ENCODE results near the gene ADISSP.
A peak's percentile ranks its signal among the peaks of the same experiment; 100 is the strongest.

The ADISSP gene

DNA sequence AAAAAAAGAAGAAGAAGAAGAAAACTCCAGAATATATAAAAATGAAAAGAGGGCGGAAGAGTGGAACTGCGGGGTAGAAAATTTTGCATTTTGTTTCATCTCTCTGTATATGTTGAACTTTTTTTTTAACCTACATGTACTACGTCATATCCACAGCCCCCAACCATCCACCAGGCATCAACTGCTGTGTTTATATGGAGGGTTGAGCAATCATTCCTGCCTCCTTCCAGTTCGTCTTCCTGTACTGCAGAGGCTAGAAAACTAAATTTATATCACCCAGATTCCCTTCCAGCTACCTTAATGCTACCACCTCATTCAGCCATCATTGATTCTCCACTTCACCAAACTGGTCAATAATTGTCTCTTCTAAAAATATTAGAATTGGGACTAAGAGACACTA lies 45.6 kb downstream of the ADISSP start:
- no peak for DNase-seq (ENCODE audit: low read depth)
- no peak overlapping the region for H3K4me3 ChIP-seq (ENCODE audit: low read length)
- TF ChIP-seq, protein P1, sequence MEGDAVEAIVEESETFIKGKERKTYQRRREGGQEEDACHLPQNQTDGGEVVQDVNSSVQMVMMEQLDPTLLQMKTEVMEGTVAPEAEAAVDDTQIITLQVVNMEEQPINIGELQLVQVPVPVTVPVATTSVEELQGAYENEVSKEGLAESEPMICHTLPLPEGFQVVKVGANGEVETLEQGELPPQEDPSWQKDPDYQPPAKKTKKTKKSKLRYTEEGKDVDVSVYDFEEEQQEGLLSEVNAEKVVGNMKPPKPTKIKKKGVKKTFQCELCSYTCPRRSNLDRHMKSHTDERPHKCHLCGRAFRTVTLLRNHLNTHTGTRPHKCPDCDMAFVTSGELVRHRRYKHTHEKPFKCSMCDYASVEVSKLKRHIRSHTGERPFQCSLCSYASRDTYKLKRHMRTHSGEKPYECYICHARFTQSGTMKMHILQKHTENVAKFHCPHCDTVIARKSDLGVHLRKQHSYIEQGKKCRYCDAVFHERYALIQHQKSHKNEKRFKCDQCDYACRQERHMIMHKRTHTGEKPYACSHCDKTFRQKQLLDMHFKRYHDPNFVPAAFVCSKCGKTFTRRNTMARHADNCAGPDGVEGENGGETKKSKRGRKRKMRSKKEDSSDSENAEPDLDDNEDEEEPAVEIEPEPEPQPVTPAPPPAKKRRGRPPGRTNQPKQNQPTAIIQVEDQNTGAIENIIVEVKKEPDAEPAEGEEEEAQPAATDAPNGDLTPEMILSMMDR (conservative IDR thresholded peaks at IDR 0.05; ENCODE audit: low read depth, low read length) = no peak

DNA sequence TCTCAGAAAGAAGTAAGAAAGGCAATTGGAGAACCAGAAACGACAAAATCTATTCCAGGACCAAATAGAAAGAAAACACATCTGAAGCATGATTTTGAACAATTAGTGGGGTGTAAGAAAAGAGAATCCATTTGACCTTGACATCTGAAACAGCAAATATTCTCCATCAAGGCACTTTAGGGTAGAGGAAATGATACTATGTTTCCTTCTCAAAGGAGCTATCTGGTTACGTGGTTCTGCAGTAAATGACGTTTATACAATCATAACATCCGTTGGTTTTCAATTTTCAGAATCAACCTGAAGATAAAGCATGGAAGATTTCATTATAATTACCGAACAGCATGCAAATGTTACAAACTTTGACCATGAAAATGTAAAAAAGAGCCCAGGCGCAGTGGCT lies 46.9 kb downstream of the ADISSP start:
- TF ChIP-seq, protein P1 (conservative IDR thresholded peaks at IDR 0.05; ENCODE audit: low read depth, low read length) = no peak
- no peak overlapping the region for H3K4me3 ChIP-seq (ENCODE audit: low read length)
- no peak for DNase-seq (ENCODE audit: low read depth)

DNA sequence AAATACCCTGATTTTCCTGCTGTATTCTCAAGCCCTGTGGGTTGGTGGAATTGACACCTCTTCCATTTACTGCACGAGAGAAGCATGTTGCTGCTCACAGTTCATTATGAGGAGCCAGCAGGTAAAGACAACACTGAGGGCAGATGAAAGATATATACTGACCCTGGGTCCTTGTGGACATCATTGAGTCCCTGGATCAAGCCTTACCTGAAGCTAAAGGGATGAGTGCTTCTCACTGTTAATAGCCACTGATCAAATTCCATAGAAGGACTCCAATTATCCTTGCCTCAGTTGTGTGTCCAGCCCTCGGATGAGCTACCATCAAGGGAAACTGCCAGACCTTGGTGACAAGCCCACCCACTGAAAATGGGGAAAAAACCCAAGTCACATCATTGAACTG lies 47.5 kb downstream of the ADISSP start:
- TF ChIP-seq, protein P1 (conservative IDR thresholded peaks at IDR 0.05; ENCODE audit: low read depth, low read length) = no peak
- no peak overlapping the region for H3K4me3 ChIP-seq (ENCODE audit: low read length)
- no peak for DNase-seq (ENCODE audit: low read depth)

DNA sequence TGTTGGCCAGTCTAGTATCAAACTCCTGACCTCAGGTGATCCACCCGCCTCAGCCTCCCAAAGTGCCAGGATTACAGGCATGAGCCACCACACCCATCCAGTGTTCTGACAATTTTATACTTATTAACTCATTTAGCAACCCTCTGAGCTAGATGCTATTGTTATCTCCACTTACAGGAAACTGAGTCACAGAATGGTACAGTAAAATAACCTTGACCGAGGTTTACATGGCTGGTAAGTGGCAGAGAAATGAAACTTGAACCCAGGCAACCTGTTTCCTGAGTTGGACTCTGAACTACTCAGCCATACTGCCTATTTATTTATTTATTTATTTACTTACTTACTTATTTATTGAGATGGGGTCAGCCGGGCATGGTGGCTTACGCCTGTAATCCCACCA lies 48.5 kb downstream of the ADISSP start:
- TF ChIP-seq, protein P1 (conservative IDR thresholded peaks at IDR 0.05; ENCODE audit: low read depth, low read length) = no peak
- no peak overlapping the region for H3K4me3 ChIP-seq (ENCODE audit: low read length)
- DNase-seq (ENCODE audit: low read depth) = no peak

DNA sequence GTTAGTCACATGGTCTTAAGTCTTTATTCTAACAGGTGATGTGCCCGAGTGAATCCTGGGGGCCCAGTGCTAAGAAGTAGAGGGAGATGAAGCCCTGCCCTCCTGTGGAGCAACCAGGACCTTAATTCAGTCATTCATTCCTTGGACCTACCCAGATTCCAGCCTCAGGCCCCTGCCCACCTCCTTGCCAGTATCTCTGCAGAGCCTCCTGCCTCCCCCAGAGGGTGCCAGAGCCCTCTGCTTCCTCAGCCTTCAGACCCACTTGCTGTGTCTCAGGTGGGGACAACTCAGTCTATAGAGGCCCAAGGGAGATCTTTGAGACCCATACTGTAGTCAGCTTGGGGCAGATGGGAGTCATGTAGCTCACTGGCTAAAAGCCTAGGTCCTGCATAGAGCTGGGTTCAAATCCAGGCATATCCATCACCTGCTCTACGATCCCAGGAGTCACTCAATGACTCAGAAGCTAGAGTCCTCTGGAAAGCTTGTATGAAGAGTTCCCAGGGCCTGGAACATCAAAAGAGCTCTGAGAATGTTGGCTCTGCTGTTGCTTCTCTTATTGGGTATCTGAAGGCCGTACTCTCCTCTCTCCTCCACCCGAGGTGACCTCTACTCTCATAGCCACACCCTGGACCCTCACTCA lies 51.2 kb downstream of the ADISSP start:
- no peak for DNase-seq (ENCODE audit: low read depth)

DNA sequence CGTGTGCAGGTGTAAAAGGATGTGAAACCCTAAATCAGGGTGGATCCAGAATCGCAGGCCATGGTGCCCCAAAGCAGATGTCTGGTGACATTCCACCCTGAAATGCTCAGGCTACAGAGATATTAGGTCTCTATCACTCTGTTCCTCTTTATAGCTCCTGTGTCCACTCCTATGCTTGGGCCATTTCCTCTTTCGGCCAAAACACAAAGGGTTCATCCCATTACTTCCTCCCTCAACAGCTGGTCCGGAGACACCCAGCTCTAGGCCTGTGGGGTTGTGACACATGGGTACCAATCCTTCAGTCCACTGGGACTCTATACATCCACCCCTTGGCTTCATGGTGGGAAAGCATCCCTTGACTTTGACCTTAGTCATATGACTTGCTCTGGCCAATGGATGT lies 53.5 kb downstream of the ADISSP start:
- H3K4me3 ChIP-seq (ENCODE audit: low read length) = no peak overlapping the region
- TF ChIP-seq, protein P1 (conservative IDR thresholded peaks at IDR 0.05; ENCODE audit: low read depth, low read length) = no peak
- DNase-seq (ENCODE audit: low read depth) = no peak

More for the DNA sequence above, 51.2 kb downstream of the ADISSP start:
- no peak overlapping the region for H3K4me3 ChIP-seq (ENCODE audit: low read length)
- TF ChIP-seq, protein P1 (conservative IDR thresholded peaks at IDR 0.05; ENCODE audit: low read depth, low read length) = peak; percentile 65

DNA sequence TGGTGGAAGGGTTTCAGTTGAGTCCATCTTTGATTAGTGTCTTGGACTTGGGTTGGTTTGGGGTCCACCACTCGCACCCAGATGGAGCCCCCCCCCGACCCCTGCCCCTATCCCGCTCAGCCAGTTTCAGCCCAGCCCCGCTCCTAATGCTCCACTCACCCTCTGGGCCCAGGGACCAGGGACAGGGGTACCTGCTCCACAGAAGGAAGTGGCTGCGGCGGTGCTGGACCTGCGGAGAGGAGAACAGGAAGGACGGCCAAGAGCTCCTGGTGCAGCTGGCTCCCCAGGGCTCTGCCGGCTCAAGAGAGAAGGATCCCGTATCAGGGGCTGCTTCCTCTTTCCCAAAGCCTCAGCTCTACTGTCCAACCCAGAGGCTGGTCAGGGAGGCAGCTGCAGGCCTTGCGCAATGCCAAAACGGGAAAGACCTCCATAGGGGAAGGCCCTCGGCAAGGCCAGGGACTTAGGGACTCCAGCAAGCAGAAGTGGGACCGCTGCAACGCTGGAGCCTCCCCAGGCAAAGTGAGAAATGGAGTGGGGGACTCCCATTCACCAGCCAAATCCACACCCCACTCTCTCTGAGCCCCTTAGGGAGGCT lies 55.2 kb downstream of the ADISSP start, which contains the start of gene SIGLEC1:
Gene SIGLEC1, minus strand, starts transcription at position 322 of the 595 bp plus-strand sequence. CDS start 5,472 bp downstream, outside the sequence.
- no peak for DNase-seq (ENCODE audit: low read depth)
- TF ChIP-seq, protein P1 (conservative IDR thresholded peaks at IDR 0.05; ENCODE audit: low read depth, low read length) = no peak
- no peak within 1 kb of the TSS for H3K4me3 ChIP-seq (ENCODE audit: low read length)

Measured in retinal pigment epithelial cell (primary cell).